Pancreas (tissue), 10 donors: ENCODE results near the gene ATAD3A. TPM values are rescaled to one million over a fixed set of nuclear protein-coding genes. Genes with fewer than 3 reads are reported as not detected.
"Not testable (repeated sequence)": the region's sequence is repeated elsewhere in the genome, so short reads cannot be mapped to it uniquely, and the experiment has no call there.

Experiments
- ATAC-seq, 4 donors: fragments of 200-7000 bp; cut with Tn5 transposase; one replicate each; pipeline versions ENCODE4 v1.8.0 to v1.9.1; 2020; ENCODE audit warnings: mild to moderate bottlenecking in 4 of 4, moderate library complexity in 4 of 4
- DNase-seq, 6 donors: peaks; one replicate each; pipeline ENCODE4 v3.0.0-alpha.2; 2020
- FAIRE-seq: peaks from 2 replicates; lab custom pipeline; 2012; peaks lifted over from hg19 to GRCh38; lab: Jason Lieb, UNC
- H3K27ac ChIP-seq, 4 donors: fragments of 200-600 bp; sonication (generic); 1 replicate in 3 of 4; 2 replicates in 1 of 4; pipeline versions ENCODE4 v1.5.0 to v1.8.0; 2020
- H3K27me3 ChIP-seq, 4 donors: fragments of 200-600 bp; one replicate each; pipeline ENCODE4 v1.8.0; 2021
- H3K36me3 ChIP-seq, 3 donors: fragments of 200-600 bp; sonication (generic) in 1 of 3; one replicate each; pipeline versions ENCODE4 v1.5.0 to v1.8.0; 2020 to 2021
- H3K4me1 ChIP-seq, 3 donors: fragments of 200-600 bp; one replicate each; pipeline ENCODE4 v1.8.0; 2021
- H3K4me3 ChIP-seq, 4 donors: fragments of 200-600 bp; sonication (generic) in 2 of 4; one replicate each; pipeline versions ENCODE4 v1.5.0 to v1.8.0; 2020 to 2021
- H3K9me3 ChIP-seq, 4 donors: fragments of 200-600 bp; one replicate each; pipeline ENCODE4 v1.8.0; 2021
- WGBS, 2 donors: extraction: QIAGEN DNeasy Blood & Tissue Kit; methylation state at CpG; one replicate each; pipeline ENCODE4 v1.1.7; 2013; 5-methylcytosine and 5-hydroxymethylcytosine counted together
- intact Hi-C, 3 donors: fragments of 100-400 bp; cut with DNase I; formaldehyde crosslinking; loops; one replicate each; pipeline versions ENCODE4 v1.11.1 to v1.14.2; 2022
- polyA plus RNA-seq, 2 donors: library from polyadenylated mRNA; stranded (reverse); fragments of 200-250 nt; gene quantifications; one replicate each; pipeline ENCODE4 v1.2.3, GENCODE V29; 2013
- total RNA-seq, 6 donors: library from RNA; stranded (reverse); fragmentation: NEBNext Ultra II Directional in 4 of 6; extraction: Animal tissue kit (Norgen Biotek cat#: 25700) in 4 of 6; gene quantifications; one replicate each; pipeline versions ENCODE4 v1.2.1 to v1.2.4, GENCODE V29; 2021 to 2023
- TF ChIP-seq, protein P1 (sequence below), 4 donors: fragments of 200-600 bp; sonication (generic) in 3 of 4; IDR thresholded peaks; one replicate each; pipeline versions ENCODE4 v1.5.0 to v1.8.0; 2021; ENCODE audit warnings: antibody characterized with exemption in 4 of 4
- donor health status: healthy with polysubstance abuse.
- donor health status: DM: no; HTN: no; CAD: no; lungs with moderate emphysema.
- donor health status: DM: no; HTN: no; CAD: no.
- donor health status: control.
- donor health status: control.
- donor health status: Bipolar disorder and iron deficiency.
- donor health status: DM: yes; HTN: yes; CAD: no.
- donor health status: DM: no; HTN: no; CAD: no.
- donor health status: DM: no; HTN: no; CAD: no.
- donor health status: DM: yes; HTN: yes; CAD: no.

Gene ATAD3A
- total and polyA plus RNA-seq, 8 donors: 8.0 to 33.8 (median 17.1) TPM

DNA sequence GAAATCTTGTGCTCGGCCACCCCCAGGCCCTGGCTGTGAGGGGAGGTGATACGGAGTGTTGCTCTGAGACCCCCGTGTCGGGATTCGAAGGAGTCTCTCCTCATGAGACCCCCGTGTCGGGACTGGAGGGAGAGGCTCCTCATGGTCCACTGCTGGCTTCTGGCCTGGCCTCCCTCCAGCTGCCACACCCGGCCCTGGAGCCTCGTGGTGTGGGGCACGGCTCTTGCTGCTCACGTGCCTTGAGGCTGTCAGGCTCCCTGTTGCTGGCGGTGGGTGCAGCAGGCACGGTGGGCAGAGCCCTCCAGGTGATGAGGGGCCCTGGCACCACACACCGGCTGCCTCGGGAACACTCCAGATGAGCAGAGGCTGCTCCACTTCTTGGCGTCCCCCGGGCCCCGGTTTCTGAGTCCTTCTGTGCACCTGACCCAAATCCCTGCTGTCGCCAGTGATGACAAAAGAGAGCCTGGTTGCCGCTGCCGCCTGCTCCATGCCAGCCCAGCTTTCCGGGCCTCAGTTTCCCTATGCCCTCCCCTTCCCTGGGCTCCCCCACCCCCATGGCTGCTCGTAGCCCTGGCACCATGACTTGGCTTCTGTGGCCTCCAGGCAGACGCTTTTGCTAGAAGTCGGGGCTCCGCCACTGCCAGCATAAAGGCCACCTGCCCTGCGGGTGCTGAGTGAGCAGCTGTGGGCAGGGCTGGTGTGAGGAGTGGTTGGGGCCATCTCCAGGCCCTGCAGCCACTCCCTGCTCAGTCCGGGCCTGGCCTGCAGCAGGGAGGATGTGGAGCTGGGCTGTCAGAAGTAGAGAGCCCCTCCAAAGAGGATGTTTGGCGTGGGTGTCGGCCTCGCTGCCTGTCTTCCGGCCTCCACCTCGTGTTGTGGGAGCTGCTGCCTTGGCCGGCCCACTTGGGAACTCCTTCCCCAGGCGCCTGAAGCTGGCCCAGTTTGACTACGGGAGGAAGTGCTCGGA, 16.6 kb downstream of the ATAD3A start:
- Histone ChIP-seq H3K36me3 (peaks cover 0 to 5% (median 0%) of the 10 kb centered on the region in 3 donors), H3K27me3 (no peaks in the 10 kb centered on the region), H3K27ac (no peak overlapping the region), H3K4me3 (no peak overlapping the region), H3K9me3 (no peaks in the 10 kb centered on the region), H3K4me1 (no peaks in the 10 kb centered on the region)
- ATAC-seq (no peak), FAIRE-seq (no peak), DNase-seq (peak in 1 of 6 donors; percentile 55)
- intact Hi-C loops: no loop called here
- TF ChIP-seq, protein P1, sequence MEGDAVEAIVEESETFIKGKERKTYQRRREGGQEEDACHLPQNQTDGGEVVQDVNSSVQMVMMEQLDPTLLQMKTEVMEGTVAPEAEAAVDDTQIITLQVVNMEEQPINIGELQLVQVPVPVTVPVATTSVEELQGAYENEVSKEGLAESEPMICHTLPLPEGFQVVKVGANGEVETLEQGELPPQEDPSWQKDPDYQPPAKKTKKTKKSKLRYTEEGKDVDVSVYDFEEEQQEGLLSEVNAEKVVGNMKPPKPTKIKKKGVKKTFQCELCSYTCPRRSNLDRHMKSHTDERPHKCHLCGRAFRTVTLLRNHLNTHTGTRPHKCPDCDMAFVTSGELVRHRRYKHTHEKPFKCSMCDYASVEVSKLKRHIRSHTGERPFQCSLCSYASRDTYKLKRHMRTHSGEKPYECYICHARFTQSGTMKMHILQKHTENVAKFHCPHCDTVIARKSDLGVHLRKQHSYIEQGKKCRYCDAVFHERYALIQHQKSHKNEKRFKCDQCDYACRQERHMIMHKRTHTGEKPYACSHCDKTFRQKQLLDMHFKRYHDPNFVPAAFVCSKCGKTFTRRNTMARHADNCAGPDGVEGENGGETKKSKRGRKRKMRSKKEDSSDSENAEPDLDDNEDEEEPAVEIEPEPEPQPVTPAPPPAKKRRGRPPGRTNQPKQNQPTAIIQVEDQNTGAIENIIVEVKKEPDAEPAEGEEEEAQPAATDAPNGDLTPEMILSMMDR (IDR thresholded peaks at IDR 0.05): no peak
- 91 to 93% methylated on average over 34 to 37 of the region's 37 CpGs for WGBS, 2 donors

DNA sequence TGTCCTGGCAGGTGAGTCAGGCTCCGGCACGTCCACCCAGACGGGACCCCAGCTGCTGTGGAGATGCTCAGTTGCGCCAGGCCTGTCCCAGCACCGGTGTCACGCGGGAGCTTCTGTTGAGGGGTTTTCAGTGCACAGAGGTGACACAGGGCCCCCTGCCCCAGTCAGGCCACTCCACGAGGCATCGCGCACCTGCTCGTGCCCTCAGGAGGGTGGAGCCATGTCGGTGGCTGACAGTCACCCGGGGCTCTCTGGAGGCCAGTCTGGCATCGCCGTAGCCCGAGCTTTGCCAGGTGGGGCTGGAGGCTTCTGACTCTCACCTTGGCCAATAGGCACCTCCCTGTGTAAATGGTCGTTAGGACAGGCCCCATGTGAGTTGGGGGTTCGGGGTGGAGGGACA, 17.4 kb downstream of the ATAD3A start:
- WGBS, 2 donors: 98 to 99% methylated on average over 14 to 18 of the region's 18 CpGs
- peak in 1 of 6 donors; percentile 74 for DNase-seq
- Histone ChIP-seq H3K4me3 (no peak overlapping the region), H3K9me3 (no peaks in the 10 kb centered on the region), H3K27ac (no peak overlapping the region), H3K36me3 (peaks cover 0 to 5% (median 0%) of the 10 kb centered on the region in 3 donors), H3K4me1 (no peaks in the 10 kb centered on the region), H3K27me3 (no peaks in the 10 kb centered on the region)
- FAIRE-seq: no peak
- intact Hi-C loops: no loop called here
- ATAC-seq: no peak
- TF ChIP-seq, protein P1 (IDR thresholded peaks at IDR 0.05): no peak

DNA sequence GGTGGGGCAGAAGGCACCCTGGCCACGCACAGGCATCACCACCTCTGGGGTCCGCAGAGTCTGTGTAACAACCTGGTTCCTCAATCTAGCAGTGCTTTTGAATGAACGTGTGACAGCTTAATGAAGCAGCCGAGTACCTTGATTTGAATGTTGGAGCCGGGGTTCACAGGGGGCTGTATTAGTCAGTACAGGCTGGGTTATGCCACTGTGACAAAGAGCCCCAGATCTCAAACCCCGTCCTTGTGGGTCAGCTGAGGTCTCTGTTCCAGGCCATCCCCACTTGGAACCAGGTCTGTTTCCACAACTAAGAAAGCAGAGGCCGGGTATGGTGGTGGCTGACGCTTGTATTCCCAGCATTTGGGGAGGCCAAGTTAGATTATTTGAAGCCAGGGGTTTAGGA, 18.0 kb downstream of the ATAD3A start:
- DNase-seq: no peak
- FAIRE-seq: no peak

DNA sequence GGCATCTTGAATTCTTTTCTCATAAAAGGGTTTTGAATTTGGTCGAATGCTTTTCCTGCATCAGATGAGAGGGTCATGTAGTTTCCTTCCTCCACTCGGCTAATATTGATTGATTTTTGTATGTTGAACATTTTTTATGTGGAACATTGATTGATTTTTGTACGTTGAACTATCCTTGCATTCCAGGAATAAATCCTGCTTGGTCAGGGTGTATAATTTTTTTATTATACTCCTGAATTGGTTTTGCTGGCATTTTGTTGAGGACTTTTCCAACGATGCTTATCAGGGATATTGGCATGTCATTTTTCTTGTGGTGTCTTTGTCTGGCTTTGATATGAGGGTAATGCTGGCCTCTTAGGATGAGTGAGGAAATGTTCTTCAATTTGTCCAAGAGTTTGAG, 20.0 kb downstream of the ATAD3A start:
- H3K36me3 ChIP-seq: peaks cover 0 to 5% (median 0%) of the 10 kb centered on the region in 3 donors
- intact Hi-C loops: no loop called here

More for the DNA sequence above, 18.0 kb downstream of the ATAD3A start:
- Histone ChIP-seq H3K4me3 (no peak overlapping the region), H3K27ac (no peak overlapping the region), H3K4me1 (no peaks in the 10 kb centered on the region), H3K36me3 (peaks cover 0 to 5% (median 0%) of the 10 kb centered on the region in 3 donors), H3K9me3 (no peaks in the 10 kb centered on the region), H3K27me3 (no peaks in the 10 kb centered on the region)
- no peak for ATAC-seq
- TF ChIP-seq, protein P1 (IDR thresholded peaks at IDR 0.05): no peak
- intact Hi-C loops: no loop called here
- WGBS, 2 donors: 97 to 98% methylated on average over 8 of the region's 8 CpGs

DNA sequence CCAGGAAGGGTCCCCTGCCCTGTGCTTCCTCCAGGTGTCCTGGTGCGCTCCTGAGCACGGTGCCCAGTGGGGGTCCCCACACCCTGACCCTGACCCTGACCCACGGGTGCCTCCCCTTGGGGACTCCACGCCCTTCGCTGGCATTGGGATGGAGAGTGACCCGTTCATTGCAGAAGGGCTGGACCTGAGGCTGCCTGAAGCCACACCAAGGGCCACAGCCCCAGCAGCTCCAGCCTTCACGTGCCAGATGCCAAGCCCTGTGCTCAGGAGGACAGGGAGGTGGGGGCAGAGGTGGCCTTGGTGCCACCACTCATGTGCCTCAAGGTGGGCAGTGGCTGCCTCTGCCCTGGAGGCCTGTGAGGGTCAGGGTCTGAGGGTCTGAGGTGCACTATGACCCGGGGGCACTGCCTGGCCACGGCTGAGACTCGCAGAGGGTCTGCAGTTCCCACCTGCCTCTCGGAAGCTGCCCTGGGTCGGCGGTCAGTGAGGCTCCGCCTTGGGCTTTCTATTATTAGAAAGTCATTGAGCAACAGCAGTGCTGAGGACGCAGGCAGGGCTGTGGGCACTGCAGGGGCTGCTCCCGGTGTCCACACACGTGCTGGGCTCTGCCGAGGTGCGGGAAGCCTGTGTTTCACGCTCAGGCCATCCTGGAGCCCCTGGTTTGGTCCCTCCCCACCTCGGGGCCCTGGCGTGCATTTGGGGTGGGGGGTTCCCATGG, 21.4 kb downstream of the ATAD3A start:
- H3K27me3 ChIP-seq, intact Hi-C loops, H3K36me3 ChIP-seq, H3K4me3 ChIP-seq, FAIRE-seq, H3K9me3 ChIP-seq, H3K4me1 ChIP-seq, H3K27ac ChIP-seq: not testable (repeated sequence)
- WGBS, 2 donors: 80 to 83% methylated on average over 13 to 19 of the region's 22 CpGs
- peak in 2 of 4 donors; percentile 3 to 8 for ATAC-seq
- peak in 1 of 6 donors; percentile 67 for DNase-seq

More for the DNA sequence above, 20.0 kb downstream of the ATAD3A start:
- FAIRE-seq (no peak), DNase-seq (no peak), ATAC-seq (no peak)
- H3K27me3 ChIP-seq: no peaks in the 10 kb centered on the region
- H3K4me3 ChIP-seq: no peak overlapping the region
- TF ChIP-seq, protein P1 (IDR thresholded peaks at IDR 0.05): no peak
- H3K27ac ChIP-seq: no peak overlapping the region
- WGBS, 2 donors: 84 to 86% methylated on average over 4 of the region's 4 CpGs
- no peaks in the 10 kb centered on the region for H3K9me3 ChIP-seq
- no peaks in the 10 kb centered on the region for H3K4me1 ChIP-seq

DNA sequence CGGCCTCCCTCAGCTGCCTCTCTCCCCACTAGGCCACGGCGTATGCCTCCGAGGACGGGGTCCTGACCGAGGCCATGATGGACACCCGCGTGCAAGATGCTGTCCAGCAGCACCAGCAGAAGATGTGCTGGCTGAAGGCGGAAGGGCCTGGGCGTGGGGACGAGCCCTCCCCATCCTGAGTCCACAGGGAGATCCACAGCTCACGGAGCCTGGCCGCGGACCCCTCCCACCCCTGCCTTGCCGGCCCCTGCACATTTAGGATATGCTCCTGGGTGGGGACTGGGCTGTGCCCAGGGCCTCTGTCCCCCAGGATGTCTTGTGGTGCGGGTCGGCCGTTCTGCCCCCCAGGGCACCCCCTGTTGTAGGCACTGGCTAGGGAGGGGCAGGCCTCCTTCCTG, 21.9 kb downstream of the ATAD3A start:
- intact Hi-C loops, H3K4me3 ChIP-seq, H3K36me3 ChIP-seq, H3K27ac ChIP-seq, H3K27me3 ChIP-seq, FAIRE-seq, H3K9me3 ChIP-seq, H3K4me1 ChIP-seq: not testable (repeated sequence)
- peak in 2 of 6 donors; percentile 26 to 80 for DNase-seq
- ATAC-seq: peak in 1 of 4 donors; percentile 5
- WGBS, 2 donors: 92 to 94% methylated on average over 17 to 18 of the region's 18 CpGs
